AG09319 (cell line): ENCODE data around the gene GRIP1.

ENCODE experiments used
- DNase-seq: peaks from one replicate; pipeline ENCODE4 v3.0.0-alpha.2; 2010; ENCODE audit warnings: low read depth; ENCODE audit errors: extremely low read depth
- CTCF ChIP-seq: IDR thresholded peaks from 2 replicates; pipeline ENCODE4 v1.5.1; 2011; ENCODE audit warnings: low read depth, mild to moderate bottlenecking, inconsistent platforms, low read length, moderate library complexity

The GRIP1 gene

GRCh38 chr12:66537876-66538275, 141.0 kb downstream of the GRIP1 start:
- DNase-seq, result no peak
- no peak for TF ChIP-seq CTCF

GRCh38 chr12:66533767-66534166, 145.1 kb downstream of the GRIP1 start:
- TF ChIP-seq CTCF, result no peak
- no peak for DNase-seq

GRCh38 chr12:66531766-66532165, 147.1 kb downstream of the GRIP1 start:
- no peak for DNase-seq
- no peak for TF ChIP-seq CTCF

- no peak for DNase-seq
- TF ChIP-seq CTCF, result no peak
These were observed 148.9 kb downstream of the GRIP1 start for GRCh38 chr12:66529934-66530333.

- TF ChIP-seq CTCF, result no peak
- DNase-seq, result no peak
These were observed 162.3 kb downstream of the GRIP1 start for GRCh38 chr12:66516561-66516960.

GRCh38 chr12:66516133-66516532, 162.7 kb downstream of the GRIP1 start:
- TF ChIP-seq CTCF, result no peak
- DNase-seq, result no peak

- DNase-seq, result no peak
These were observed 164.3 kb downstream of the GRIP1 start for GRCh38 chr12:66514581-66514980.

More at GRCh38 chr12:66514581-66514980, 164.3 kb downstream of the GRIP1 start:
- no peak for TF ChIP-seq CTCF
